IPS DF 4.7 (cell line): ENCODE data around the gene KPTN.

Experiments
- DNase-seq: peaks from one replicate; pipeline ENCODE4 v3.0.0-alpha.2; 2013; ENCODE audit warnings: low spot score; ENCODE audit errors: extremely low read depth

Gene KPTN

DNA sequence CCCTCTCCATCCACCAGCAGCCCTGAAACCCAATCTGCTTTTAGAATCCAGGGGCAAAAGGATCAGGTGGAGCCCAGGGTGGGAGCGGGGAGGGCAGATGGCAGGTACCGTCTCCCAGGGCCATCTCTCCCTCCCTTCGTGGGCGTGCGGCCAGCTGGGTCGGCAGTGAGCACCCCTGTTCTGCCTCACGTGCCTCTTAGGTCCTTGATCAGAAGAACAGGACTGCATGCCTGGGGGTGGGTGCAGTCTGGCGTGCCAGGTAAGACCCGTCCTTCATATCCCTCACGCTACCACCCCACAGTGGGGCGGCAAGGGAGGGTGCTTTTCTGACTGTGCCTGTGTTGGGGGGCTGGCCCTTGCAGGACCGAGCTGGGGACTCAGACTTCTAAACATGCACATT lies 14.3 kb downstream of the KPTN start:
- DNase-seq, result no peak

DNA sequence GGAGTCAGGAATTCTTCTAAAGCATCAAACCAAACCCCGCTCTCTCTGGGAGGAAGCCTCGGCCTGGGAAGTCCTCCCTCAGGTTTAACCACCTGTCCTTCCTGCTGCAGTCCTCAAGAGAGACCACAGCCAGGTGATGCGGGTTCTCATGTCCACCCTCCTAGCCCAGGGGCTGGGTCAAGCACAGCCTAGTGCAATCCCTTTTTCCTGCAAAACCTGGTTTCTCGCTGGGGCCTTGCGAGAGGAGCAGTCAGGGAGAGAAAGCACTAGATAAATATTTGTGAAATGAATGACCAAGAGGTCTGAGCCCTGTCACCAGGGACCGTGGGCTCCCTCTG lies 14.7 kb downstream of the KPTN start:
- no peak for DNase-seq

DNA sequence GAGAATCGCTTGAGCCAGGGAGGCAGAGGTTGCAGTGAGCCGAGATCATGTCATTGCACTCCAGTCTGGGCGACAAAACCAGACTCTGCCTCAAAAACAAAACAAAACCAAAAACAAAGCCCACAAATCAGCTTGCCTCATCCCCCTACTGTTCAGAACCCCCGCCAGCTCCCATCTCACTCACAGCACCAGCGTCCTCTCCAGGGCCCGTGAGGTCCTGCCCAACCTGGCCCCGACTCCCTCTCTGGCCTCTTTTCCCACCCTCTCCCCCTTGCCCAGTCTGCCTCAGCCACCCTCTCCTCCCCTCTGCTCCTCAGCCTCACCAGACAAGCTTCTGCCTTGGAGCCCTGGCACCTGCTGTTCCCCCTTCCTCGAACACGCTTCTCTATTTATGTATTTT lies 16.1 kb downstream of the KPTN start:
- DNase-seq, result no peak

DNA sequence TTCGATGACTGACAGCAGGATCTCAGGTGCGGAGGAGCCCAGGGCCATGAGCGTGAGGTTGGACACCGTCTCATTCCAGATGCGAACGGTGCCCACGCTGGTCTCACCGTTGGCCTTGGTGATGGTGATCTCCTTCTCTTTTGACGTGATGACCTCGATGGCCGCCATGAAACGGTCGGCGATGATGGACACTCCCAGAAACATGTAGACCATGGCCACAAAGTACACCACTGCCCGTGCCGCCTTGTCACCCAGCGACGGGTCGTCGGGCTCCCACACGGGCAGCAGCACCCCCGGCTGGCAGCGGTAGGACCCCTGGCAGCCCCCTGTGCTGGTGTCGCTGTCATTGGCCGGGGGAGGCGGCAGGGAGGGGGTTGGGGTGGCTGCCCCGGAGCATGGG lies 18.1 kb downstream of the KPTN start:
- no peak for DNase-seq

DNA sequence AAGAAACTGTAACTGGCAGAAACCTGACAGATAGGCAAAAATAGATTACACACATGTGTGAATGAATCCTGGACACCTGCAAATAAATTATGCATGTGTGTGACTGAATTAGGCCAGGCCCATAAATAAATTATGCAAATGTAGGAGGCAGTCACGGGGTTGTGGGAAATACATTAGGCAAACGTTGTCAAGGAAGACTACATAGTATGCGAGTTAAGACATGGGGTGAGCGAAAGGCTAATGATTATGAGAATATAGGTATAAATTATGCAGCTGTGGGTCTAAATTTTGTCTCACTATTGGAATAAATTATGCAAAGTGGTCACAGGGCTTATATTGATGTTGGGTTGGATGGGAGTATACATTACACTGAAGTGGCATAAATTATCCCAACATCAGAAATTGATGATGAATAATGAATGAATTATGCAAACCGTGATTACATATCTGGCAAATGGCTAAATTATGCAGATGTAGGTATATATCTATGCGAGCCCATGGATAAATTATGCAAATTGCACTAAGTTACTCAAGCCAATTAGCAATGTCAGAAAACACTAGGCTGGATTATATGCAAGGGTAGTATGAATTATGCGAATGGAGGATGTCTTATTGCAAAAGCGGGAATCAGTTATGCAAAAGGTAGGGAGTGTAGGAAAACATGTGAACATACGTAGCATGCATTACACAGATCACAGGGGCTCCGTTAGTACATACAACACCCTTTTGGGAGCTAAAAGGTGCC lies 19.2 kb downstream of the KPTN start:
- no peak for DNase-seq

DNA sequence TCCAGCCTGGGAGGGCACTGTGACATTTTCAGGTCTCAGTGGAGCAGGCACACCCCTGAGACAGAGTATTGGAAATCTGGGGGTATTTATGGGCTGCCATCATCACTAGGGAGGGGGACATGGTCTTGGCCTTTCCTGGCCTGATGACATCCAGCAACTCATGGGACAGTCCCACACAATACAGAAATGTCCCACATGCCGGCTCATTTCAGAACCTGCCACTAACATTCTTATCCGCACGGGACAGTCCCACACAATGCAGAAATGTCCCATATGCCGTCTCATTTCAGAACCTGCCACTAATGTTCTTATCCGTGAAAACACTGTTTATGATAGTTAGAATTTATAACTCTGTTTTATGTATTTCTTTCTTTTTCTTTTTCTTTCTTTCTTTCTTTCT lies 22.1 kb downstream of the KPTN start:
- no peak for DNase-seq

DNA sequence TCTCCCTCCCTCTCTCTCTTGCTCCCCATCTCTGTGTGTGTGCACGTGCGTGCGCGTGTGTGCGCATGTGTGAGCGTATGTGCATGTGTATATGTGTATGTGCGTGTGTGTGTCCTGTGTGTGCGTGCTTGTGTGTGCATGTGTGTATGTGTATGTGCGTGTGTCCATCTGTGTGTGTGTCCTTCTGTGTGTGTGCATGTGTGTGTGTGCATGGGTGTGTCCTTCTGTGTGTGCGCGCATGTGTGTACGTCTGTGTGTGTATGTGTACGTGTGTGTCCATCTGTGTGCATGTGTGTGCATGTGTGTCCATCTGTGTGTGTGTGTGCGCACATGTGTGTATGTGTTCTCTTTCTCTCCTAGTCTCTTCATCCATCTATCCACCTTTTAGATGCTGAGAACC lies 24.5 kb downstream of the KPTN start:
- DNase-seq, result no peak

DNA sequence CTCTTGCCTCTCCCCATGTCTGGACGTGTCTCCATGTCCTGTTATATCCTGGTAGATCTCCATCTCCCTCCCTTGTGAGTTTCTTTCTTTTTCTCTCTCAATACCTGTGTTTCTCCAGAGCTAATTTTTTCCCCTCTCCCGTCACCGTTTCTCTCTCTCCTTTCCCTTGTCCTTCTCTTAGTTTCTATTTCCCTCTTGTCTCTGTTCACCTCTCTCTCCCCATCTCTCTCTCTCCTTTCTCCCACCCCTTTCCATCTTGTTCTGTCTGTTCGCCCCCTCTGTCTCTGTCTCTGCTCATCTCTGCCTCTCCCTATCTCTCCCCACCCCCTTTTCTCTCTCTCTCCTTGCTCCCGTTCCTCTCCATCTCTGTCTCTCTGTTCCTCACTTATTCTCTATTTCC lies 25.3 kb downstream of the KPTN start:
- DNase-seq, result no peak

DNA sequence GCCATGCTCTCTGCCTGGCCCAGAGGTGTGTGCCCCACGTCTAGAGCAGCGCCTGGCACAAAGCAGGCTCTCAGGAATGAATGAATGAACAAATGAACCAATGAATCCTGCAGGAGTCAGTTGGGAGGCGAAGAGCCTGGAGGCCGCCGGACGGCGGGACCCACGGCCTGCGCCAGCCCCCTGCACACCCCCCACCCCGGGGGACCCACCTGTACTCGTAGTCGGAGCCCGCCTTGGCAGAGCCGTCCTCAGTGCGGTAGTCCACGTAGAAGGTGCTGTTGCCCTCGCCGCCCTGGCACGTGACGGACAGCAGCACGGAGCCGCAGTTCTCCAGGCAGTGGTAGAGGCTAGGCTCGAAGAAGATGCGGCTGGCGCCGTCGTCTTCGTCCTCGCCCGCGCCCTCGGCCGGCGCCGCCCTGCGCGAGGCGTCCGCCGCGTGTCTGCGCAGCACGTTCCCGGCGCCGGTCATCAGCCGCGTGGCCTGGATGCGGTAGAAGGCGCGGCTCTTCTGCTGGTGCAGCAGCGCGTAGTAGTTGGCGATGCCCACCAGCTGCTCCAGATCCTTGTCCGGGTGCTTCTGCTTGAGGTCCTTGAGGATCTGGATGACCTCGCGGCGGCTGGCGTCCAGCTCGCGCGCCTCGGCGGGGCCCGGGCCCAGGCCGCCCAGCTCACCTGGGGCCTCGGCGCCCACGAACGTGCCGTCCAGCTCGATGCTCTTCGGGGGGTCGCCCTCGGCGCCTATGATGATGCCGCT lies 27.1 kb downstream of the KPTN start:
- no peak for DNase-seq

DNA sequence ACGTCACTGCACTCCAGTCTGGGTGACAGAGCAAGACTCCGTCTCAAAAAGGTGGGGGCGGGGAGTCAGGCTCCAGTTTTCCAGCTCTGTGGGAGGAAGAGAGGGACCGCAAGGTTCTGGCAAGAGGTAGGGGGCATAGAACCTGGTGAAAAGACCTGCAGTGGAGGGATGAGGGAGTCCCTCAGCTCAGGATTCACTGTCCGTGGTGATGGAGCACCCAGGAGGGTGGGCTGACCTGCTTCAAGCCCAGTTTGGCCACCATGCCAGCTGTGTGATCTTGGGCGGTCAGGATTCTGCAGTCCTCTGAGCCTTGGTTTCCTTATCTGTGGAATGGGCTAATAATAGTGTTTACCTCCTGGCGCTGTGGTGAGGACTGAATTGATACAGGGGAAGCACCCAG lies 33.5 kb downstream of the KPTN start:
- DNase-seq, result no peak

DNA sequence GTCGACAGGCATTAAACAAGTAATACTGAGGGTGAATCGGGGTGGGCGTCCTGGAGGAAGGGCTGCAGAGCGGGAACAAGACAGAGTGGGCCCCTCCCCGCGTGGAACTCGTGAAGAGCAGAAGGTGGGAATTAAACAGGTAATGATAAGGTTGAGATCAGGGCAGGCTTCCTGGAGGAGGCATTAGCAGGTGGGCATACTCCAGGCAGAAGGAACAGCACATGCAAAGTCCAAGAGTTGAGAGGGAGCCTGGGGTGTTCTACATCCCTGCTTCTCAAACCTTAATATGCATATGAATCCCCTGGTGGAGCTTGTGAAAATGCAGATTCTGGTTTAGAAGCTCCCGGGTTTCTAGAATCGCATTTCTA lies 35.7 kb downstream of the KPTN start:
- no peak for DNase-seq

DNA sequence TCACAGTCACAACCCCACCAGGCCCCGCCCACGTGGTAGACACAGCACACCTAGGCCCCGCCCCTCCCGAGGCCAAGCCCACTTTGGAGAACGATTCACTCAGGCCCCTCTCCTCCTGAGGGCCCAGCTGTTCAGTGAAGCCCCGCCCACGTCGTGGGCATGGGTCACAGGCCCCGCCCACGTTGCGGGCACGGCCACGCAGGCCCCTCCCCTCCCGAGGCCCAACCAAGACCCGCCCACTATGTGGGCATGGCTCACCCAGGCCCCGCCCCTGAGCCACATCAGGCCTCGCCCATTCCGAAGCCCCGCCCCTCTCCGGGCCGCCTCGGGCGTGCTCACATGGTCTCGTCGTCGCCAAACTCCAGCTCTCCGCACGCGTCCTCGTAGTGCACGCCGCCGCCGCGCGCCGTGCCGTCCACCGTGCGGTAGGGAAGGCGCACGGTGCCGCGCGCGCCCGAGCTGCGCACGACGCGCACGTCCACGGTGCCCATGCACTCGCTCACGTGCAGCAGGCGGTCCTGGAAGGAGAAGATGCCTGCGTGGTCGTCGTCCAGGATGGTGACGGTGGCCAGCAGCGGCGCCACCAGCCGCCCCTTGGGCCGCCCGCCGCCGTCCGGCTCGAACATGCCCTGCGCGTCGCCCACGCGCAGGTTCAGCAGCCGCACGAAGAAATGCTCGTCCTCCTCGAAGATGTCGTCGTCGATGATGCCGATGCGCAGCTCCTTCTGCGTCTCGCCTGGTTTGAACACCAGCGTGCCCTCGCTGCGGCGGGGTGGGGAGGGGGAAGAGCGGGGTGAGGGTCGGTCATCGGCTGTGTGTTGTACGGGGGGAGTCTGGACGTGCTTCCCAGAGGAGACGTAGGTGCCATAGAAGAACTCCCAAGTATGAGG lies 36.3 kb downstream of the KPTN start:
- DNase-seq, result no peak

DNA sequence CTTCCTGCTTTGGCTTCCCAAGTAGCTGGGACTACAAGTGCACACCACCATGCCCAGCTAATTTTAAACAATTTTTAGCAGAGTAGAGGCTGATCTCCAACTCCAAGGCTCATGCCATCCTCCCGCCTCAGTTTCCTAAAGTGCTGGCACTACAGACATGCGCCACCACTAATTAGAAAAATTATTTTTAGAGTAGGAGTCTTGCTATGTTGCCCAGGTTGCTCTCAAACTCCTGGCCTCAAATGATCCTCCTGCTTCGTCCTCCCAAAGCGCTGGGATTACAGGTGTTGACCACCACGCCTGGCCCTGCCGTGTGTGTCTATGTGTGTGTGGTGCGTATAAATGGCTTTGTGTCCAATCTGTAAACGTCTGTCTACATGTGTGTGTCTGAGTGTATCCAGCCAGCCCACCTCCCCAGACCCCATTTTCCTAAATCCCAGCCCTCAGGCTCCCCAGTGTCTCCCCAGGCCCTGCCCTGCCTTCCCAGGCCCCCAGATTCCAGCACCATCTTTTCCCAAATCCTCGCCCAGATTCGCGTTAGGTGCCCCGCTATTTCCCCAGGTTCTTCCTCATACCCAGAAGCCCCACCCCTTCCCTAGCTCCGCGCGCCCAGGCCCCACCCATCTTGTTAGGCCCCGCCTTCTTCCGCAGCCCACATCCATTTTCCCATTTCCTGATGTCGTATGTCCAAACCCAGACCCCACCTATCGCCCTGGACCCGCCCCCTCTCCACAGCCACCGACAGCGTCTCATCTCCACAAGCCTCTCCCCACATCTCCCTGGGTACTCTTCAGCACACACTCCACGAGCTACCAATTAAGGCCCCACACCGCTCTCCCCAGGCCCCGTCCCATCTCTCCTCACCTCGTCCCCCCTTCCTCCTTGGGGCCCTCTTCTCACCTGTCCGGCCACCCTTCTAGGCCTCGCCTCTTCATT lies 37.2 kb downstream of the KPTN start:
- DNase-seq, result no peak

DNA sequence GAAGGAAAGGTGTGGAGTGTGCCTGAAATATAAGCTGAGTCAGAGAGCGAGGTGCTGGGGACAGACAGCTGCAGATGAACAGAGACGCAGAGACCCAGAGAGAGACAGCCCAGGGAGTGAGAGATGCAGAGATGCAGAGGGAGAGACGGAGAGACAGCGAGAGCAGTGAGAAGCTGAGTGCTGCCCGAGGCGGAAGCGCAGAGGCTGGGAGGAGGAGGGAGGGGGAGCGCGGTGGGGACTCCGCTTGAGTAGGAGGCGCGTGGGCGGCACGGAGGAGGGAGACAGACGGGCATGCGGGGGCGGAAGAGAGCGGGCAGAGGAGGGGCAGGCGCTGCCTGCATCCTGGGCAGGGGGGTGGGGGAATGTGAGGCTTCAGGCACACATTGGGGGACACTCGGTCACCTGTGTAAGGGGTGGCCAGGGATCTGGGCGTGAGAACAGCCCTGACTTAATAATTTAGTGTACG lies 38.0 kb downstream of the KPTN start:
- DNase-seq, result no peak

DNA sequence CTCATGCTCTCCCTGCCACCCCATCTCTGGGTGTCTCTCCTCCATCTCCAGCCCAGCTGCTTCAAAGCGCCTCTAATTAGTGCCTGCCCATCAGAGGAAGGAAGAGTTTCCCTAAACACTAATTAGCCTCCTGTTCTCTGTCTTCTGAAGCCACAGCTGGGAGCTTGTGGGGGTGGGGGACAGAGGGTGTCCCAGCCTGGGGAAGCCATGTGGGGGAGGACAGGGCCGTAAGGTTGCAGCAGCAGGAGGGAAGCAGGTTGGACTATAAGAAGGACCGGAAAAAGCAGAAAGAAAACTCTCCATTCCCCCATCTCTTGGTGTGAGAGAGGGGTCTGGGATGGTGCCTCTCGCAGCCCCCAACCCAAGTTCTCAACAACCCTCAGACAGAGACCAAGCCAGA lies 38.5 kb downstream of the KPTN start:
- no peak for DNase-seq

DNA sequence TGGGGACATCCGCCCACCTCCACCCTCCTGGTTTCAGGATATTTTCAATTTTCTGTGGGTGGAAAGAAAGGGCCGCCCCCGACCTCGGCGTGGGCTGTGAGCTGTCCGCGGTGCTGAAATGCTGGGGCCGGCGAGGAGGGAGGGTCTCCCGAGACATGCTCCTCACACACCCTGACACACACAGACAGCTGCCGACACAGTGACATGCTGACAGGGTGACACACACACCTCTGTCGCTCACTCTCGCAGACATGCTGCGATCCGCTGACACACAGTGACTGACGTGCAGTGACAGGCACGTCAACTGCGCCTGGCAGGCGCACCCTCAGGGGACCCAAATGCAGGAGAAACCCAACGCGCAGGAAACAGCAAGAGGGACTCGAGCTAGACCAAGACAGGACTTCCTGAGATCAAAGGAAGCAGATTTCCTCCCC lies 39.6 kb downstream of the KPTN start:
- DNase-seq, result no peak

DNA sequence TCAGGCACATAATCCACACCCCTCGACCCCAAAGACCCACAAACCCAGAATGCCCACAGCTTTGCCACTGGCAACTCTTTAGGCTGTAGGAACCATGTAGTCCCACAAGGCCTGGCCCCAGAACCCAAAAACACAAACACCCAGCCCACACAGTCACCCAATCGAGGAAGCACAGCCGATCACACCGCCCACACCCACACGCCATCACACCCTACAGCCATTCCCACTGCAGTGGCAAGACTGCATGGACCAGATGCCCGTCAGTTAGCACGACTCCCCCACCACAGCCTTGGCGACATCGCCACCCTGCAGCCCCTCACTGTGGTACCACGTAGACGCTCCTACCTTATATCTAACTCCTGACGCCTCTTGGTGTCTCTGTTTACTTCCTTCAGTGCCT lies 40.7 kb downstream of the KPTN start:
- DNase-seq, result no peak

DNA sequence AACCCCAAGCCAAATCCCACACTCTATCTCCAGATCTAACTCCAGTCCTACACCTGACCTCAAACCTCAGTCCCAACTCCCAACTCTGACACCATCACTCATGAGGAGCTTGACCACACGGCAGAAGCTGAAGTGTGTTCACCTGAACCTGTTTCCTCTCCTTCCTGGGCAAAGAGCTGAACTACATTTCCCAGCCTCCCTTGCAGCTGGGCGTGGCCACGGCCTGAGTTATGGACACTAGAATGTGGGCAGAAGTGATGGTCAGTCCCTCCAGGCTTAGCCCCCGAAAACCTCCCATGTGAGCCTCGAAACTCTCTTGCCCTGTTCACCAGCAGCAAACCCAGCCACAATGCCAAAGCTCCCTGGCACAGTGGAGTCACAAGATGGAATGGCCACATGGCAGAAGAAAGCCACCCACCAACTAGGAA lies 45.2 kb downstream of the KPTN start:
- no peak for DNase-seq

DNA sequence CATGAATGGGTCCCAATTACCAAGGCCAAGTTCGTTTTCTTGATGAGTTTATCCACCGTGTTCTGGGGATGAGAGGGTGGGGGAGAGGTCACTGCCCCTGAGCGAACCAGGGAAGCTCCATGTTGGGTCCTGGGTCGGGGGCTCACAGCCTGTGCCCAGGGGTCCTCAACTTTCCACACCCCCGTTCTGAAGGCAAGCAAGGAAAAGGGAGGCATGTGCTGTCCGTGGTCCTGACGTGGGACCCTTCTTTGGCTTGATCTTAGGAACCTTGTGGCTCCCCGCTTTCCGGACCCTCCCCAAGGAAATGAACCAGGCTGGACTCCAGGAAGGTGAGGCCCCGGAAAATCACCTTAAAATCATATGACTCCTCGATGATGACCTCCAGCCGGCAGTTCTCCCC lies 46.5 kb downstream of the KPTN start:
- DNase-seq, result no peak

DNA sequence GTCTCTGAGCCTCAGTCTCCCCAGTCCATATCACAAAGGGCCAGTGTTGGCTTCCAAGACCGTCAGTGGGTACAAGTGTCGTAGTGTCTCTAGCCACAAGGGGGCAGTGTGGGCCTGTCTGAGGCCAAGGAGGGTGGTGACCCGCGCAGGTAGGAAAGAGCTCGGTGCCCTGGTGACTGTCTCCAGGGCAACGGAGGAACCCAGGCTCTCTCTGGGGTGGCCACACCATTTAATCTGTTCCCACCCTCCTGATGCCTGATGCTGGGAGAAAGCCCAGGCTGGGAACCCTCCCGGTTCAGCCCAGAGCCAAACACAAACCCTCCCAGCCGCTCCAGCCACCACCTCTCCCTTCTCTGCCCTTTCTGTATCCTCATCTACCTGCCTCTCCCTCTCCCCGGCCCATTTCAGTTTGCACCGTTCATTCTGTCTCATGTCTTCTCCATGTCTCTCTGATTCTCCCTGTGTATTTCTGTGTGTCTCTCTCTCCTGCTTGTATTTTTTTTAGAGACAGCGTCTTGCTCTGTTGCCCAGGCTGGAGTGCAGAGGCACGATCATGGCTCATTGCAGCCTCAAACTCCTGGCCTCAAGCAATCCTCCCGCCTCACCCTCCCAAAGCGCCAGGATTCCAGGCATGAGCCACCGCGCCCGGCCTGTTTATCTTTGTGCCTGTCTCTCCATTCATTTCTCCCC lies 47.2 kb downstream of the KPTN start:
- DNase-seq, result no peak
